Lower leg skin (tissue), 3 donors: Measurements from ENCODE around the gene FOSL1.

Experiments
- POLR2A ChIP-seq, 2 donors: fragments of 450-650 bp; IDR thresholded peaks; one replicate each; pipeline ENCODE4 v1.6.1; 2016 to 2017; ENCODE audit warnings: antibody characterized with exemption in 2 of 2, mild to moderate bottlenecking in 1 of 2, moderate library complexity in 1 of 2
- TF ChIP-seq, protein P1 (sequence below), 3 donors: fragments of 450-650 bp; IDR thresholded peaks; one replicate each; pipeline ENCODE4 v1.5.1; 2016; ENCODE audit warnings: antibody characterized with exemption in 3 of 3, mild to moderate bottlenecking in 3 of 3, moderate library complexity in 2 of 3

DNA sequence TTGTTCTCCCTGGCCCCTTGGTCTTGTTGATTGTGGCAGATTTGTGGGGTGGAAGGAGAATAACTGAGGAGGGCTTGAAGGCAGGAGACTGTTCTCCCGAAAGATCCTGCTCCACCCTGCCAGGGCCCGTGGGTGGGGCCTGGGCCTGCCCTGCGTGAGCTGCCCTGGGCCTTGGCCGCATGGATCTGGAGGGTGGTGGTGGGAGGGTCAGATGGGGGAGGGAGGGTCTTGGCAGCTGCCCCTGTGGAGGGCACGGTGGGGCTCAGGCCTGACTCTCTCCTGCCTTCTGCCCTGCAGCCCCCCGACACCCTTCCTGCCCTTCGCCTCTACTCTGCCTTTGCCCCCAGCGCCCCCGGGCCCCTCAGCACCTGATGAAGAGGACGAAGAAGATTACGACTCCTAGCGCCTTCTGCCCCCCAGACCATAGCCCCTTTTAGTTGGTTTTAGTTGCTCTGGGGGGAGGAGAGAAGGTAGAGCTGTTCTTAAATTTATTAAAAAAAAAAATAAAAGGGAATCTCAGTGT lies 20.9 kb upstream of the FOSL1 start:
- no peak for TF ChIP-seq POLR2A (IDR thresholded peaks at IDR 0.05)
- TF ChIP-seq, protein P1, sequence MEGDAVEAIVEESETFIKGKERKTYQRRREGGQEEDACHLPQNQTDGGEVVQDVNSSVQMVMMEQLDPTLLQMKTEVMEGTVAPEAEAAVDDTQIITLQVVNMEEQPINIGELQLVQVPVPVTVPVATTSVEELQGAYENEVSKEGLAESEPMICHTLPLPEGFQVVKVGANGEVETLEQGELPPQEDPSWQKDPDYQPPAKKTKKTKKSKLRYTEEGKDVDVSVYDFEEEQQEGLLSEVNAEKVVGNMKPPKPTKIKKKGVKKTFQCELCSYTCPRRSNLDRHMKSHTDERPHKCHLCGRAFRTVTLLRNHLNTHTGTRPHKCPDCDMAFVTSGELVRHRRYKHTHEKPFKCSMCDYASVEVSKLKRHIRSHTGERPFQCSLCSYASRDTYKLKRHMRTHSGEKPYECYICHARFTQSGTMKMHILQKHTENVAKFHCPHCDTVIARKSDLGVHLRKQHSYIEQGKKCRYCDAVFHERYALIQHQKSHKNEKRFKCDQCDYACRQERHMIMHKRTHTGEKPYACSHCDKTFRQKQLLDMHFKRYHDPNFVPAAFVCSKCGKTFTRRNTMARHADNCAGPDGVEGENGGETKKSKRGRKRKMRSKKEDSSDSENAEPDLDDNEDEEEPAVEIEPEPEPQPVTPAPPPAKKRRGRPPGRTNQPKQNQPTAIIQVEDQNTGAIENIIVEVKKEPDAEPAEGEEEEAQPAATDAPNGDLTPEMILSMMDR (IDR thresholded peaks at IDR 0.05), result no peak
